Spleen (tissue), 11 donors: ENCODE data around the gene ARID3A. TPM values are rescaled to one million over a fixed set of nuclear protein-coding genes. Genes with fewer than 3 reads are reported as not detected.
A peak's percentile ranks its signal among the peaks of the same experiment; 100 is the strongest.
"Not testable (repeated sequence)": the region's sequence is repeated elsewhere in the genome, so short reads cannot be mapped to it uniquely, and the experiment has no call there.

Source experiments
- DNase-seq: peaks from one replicate; pipeline ENCODE4 v3.0.0-alpha.2; 2020
- H3K27ac ChIP-seq, 8 donors: fragments of 200-600 bp; sonication (generic) in 7 of 8; 1 replicate in 4 of 8; 2 replicates in 4 of 8; pipeline versions ENCODE4 v1.5.0 to v1.8.0; 2016 to 2021; ENCODE audit warnings: inconsistent platforms in 4 of 8, mild to moderate bottlenecking in 4 of 8, moderate library complexity in 1 of 8
- H3K27me3 ChIP-seq, 7 donors: fragments of 200-600 bp; sonication (generic) in 6 of 7; replicated peaks in 1 of 7; 1 replicate in 4 of 7; 2 replicates in 3 of 7; pipeline versions ENCODE4 v1.5.0 to v1.8.0; 2016 to 2021; ENCODE audit warnings: inconsistent platforms in 3 of 7, mild to moderate bottlenecking in 1 of 7
- H3K36me3 ChIP-seq, 6 donors: fragments of 200-600 bp; sonication (generic) in 5 of 6; 1 replicate in 4 of 6; 2 replicates in 2 of 6; pipeline versions ENCODE4 v1.5.0 to v1.8.0; 2016 to 2021; ENCODE audit warnings: inconsistent platforms in 2 of 6
- H3K4me1 ChIP-seq, 6 donors: fragments of 200-600 bp; sonication (generic) in 5 of 6; 1 replicate in 3 of 6; 2 replicates in 3 of 6; pipeline versions ENCODE4 v1.5.0 to v1.8.0; 2016 to 2021; ENCODE audit warnings: inconsistent platforms in 3 of 6
- H3K4me3 ChIP-seq, 8 donors: fragments of 200-600 bp; sonication (generic) in 7 of 8; 1 replicate in 4 of 8; 2 replicates in 4 of 8; pipeline versions ENCODE4 v1.5.0 to v1.8.0; 2016 to 2021; ENCODE audit warnings: inconsistent platforms in 4 of 8, mild to moderate bottlenecking in 4 of 8, moderate library complexity in 2 of 8
- H3K9me3 ChIP-seq, 8 donors: fragments of 200-600 bp; sonication (generic) in 7 of 8; 1 replicate in 4 of 8; 2 replicates in 4 of 8; pipeline versions ENCODE4 v1.5.0 to v1.8.0; 2016 to 2021; ENCODE audit warnings: inconsistent platforms in 4 of 8
- POLR2A ChIP-seq, 3 donors: fragments of 450-650 bp; IDR thresholded peaks; one replicate each; pipeline ENCODE4 v1.5.1; 2017; ENCODE audit warnings: antibody characterized with exemption in 3 of 3, mild to moderate bottlenecking in 1 of 3
- POLR2AphosphoS5 ChIP-seq, 3 donors: sonication (generic); formaldehyde crosslinking; IDR thresholded peaks; one replicate each; pipeline ENCODE4 v1.5.1; 2017; ENCODE audit warnings: antibody characterized with exemption in 3 of 3
- WGBS, 5 donors: extraction: QIAGEN DNeasy Blood & Tissue Kit in 3 of 5; methylation state at CpG; one replicate each; pipeline versions ENCODE4 v1.1.5 to v1.1.7; 2013 to 2018; 5-methylcytosine and 5-hydroxymethylcytosine counted together
- intact Hi-C: fragments of 100-400 bp; cut with DNase I; formaldehyde crosslinking; loops from one replicate; pipeline ENCODE4 v1.15.0; 2023; ENCODE audit warnings: low total_unique reads
- polyA plus RNA-seq, 3 donors: library from polyadenylated mRNA; stranded (reverse); fragments of 200-250 nt; gene quantifications; one replicate each; pipeline ENCODE4 v1.2.1, GENCODE V29; 2013
- small RNA-seq, 4 donors: library from RNA; depleted of rRNA; stranded (forward); fragments of <200 nt; gene quantifications; one replicate each; pipeline ENCODE3, GENCODE V24; 2016
- total RNA-seq, 7 donors: library from RNA; depleted of rRNA in 3 of 7; stranded (reverse); fragments of >200 nt in 3 of 7; fragmentation: NEBNext Ultra II Directional in 4 of 7; extraction: Animal tissue kit (Norgen Biotek cat#: 25700) in 4 of 7; gene quantifications; one replicate each; pipeline versions ENCODE4 v1.1.0 to v1.2.1, GENCODE V29; 2016 to 2021
- TF ChIP-seq, protein P1 (sequence below), 11 experiments: fragments of 200-600 bp in 7 of 11; fragments of 450-650 bp in 4 of 11; sonication (generic) in 4 of 11; IDR thresholded peaks in 8 of 11; conservative IDR thresholded peaks in 3 of 11; 1 replicate in 7 of 11; 2 replicates in 4 of 11; pipeline versions ENCODE4 v1.4.0 to v1.8.0; 2016 to 2021; ENCODE audit warnings: antibody characterized with exemption in 11 of 11, inconsistent platforms in 4 of 11, mild to moderate bottlenecking in 1 of 11
- donor health status: healthy with polysubstance abuse.
- donor health status: DM: no; HTN: no; CAD: no; lungs with moderate emphysema.
- donor health status: DM: no; HTN: no; CAD: no.
- donor health status: Bipolar disorder and iron deficiency.
- donor health status: healthy.
- donor health status: DM: no; HTN: no; CAD: no.
- donor health status: DM: yes; HTN: yes; CAD: no.

Gene ARID3A
- total and polyA plus RNA-seq, 10 donors = 2.5 to 42.5 (median 17.7) TPM

DNA sequence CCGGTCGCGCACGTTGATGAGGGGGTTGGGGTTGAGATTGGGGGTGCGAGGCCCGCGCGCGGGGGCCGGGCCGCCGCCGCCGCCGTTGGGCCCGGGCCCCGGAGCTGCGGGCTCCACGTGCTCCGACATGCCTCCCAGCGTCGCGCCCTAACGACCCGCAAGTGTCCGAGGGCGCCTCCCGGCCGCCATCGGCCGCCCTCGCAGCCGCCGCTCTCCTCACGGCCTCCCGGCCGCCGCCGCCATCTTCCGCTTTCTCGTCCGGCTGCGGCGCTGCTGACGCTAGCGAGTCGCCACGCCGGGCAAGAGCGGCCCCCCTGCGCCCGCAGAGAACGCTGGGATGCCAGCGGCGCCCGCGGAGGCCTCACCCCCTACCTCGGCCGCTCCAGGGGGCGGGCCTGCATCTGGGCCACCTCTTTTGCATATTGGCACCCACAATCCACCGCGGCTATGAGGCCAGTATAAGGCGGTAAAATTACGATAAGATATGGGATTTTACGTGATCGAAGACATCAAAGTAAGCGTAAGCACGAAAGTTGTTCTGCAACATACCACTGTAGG, 95.1 kb downstream of the ARID3A start, which contains the start of gene TMEM259:
TSS of gene TMEM259 (minus strand) at position 256 of the 558 bp plus-strand sequence. CDS start at position 129, 127 bp downstream.
- peak within 1 kb of the TSS; percentile 61 to 91 (median 82) for H3K4me3 ChIP-seq
- H3K36me3 ChIP-seq = peaks cover 0 to 24% (median 0%) of the 10 kb centered on the region in 6 donors
- intact Hi-C loops = loop anchor here (10.0 kb wide), 1 partner anchor 54 kb away; no protein-coding TSS in a partner anchor
- peak; percentile 100 for DNase-seq
- H3K4me1 ChIP-seq = peaks cover 46 to 87% (median 67%) of the 10 kb centered on the region in 6 donors
- TF ChIP-seq POLR2A (IDR thresholded peaks at IDR 0.05) (peak in 2 of 3 donors; percentile 39 to 42), POLR2AphosphoS5 (IDR thresholded peaks at IDR 0.05) (peak in 2 of 3 donors; percentile 88 to 96)
- TF ChIP-seq, protein P1, sequence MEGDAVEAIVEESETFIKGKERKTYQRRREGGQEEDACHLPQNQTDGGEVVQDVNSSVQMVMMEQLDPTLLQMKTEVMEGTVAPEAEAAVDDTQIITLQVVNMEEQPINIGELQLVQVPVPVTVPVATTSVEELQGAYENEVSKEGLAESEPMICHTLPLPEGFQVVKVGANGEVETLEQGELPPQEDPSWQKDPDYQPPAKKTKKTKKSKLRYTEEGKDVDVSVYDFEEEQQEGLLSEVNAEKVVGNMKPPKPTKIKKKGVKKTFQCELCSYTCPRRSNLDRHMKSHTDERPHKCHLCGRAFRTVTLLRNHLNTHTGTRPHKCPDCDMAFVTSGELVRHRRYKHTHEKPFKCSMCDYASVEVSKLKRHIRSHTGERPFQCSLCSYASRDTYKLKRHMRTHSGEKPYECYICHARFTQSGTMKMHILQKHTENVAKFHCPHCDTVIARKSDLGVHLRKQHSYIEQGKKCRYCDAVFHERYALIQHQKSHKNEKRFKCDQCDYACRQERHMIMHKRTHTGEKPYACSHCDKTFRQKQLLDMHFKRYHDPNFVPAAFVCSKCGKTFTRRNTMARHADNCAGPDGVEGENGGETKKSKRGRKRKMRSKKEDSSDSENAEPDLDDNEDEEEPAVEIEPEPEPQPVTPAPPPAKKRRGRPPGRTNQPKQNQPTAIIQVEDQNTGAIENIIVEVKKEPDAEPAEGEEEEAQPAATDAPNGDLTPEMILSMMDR (IDR thresholded peaks at IDR 0.05 in 8 of 11, conservative IDR thresholded peaks at IDR 0.05 in 3 of 11) = peak in 2 of 11 experiments; percentile 21 to 47
- H3K27me3 ChIP-seq = peaks cover 0 to 1% (median 0%) of the 10 kb centered on the region in 7 donors
- H3K27ac ChIP-seq = peak within 1 kb of the TSS; percentile 80 to 98 (median 96)
- H3K9me3 ChIP-seq = no peaks in the 10 kb centered on the region
- WGBS, 5 donors = 0 to 1% (median 0%) methylated on average over 41 to 68 of the region's 68 CpGs

DNA sequence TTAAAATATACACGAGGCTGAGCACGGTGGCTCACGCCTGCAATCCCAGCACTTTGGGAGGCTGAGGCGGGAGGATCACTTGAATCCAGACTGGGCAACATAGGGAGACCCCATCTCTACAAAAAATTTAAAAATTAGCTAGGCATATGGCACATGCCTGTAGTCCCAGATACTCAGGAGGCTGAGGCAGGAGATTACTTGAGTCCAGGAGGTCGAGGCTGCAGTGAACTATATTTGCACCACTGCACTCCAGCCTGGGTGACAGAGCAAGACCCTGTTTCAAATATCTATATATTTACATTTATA, 98.0 kb downstream of the ARID3A start:
- H3K27ac ChIP-seq, H3K9me3 ChIP-seq, H3K4me3 ChIP-seq, DNase-seq, H3K36me3 ChIP-seq: not testable (repeated sequence)
- intact Hi-C loops = loop anchor here (10.0 kb wide), 1 partner anchor 51 kb away; no protein-coding TSS in a partner anchor
- WGBS, 5 donors = 84 to 92% (median 88%) methylated on average over 5 of the region's 5 CpGs
- peaks cover 0 to 21% (median 11%) of the 10 kb centered on the region in 7 donors for H3K27me3 ChIP-seq
- peaks cover 20 to 85% (median 58%) of the 10 kb centered on the region in 6 donors for H3K4me1 ChIP-seq

DNA sequence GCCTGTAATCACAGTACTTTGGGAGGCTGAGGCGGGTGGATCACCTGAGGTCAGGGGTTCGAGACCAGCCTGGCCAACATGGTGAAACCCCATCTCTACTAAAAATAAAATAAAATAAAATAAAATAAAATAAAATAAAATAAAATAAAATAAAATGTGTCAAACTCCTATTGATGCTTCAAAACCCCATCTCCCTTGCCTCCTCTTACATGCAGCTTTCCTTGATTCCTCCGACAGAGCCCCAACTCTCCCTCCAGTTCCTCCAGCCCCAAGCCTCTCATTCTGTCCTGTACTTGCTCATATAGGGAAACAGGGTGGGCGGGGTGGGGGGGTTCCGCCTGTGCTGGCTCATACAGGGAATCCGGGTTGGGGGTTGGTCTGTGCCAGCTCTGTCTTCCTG, 99.2 kb downstream of the ARID3A start:
- not testable (repeated sequence) for H3K36me3 ChIP-seq, H3K4me3 ChIP-seq, DNase-seq, H3K9me3 ChIP-seq
- H3K27ac ChIP-seq = peak overlapping the region in 2 of 8 donors; percentile 93 to 98
- WGBS, 5 donors = 75 to 95% (median 80%) methylated on average over 6 of the region's 6 CpGs
- intact Hi-C loops = loop anchor here (10.0 kb wide), 1 partner anchor 50 kb away; no protein-coding TSS in a partner anchor
- H3K4me1 ChIP-seq = peaks cover 15 to 85% (median 54%) of the 10 kb centered on the region in 6 donors
- peaks cover 0 to 21% (median 11%) of the 10 kb centered on the region in 7 donors for H3K27me3 ChIP-seq

Small RNAs within 50 kb of the gene (small RNA-seq; reads per million reads assigned to genes)
- gene RNU6-2 (0 to 0.56 (median 0) reads per million in 4 donors), gene RNU6-9 (0 reads per million in 4 donors)

Other genes with a start within 250 kb of the ARID3A start
- gene FSTL3, start 249.6 kb upstream of the ARID3A start, total RNA-seq = 10 to 100 TPM; 11.5 to 43.4 (median 16.6) TPM
- 10 to 100 TPM in 2 of 3 donors, 1 to 10 TPM in 1; 5.6 to 31.2 (median 10.9) TPM for gene FSTL3, start 249.6 kb upstream of the ARID3A start, polyA plus RNA-seq
- 1 to 10 TPM in 2 of 7 donors, under 1 TPM in 3, not detected in 2; 0.46 to 2.5 (median 0.60) TPM for gene PRSS57, start 230.6 kb upstream of the ARID3A start, total RNA-seq
- under 1 TPM; 0.24 to 0.70 (median 0.27) TPM for gene PRSS57, start 230.6 kb upstream of the ARID3A start, polyA plus RNA-seq
- gene PALM, start 217.1 kb upstream of the ARID3A start, total RNA-seq = 10 to 100 TPM; 19.9 to 80.1 (median 30.0) TPM
- gene PALM, start 217.1 kb upstream of the ARID3A start, polyA plus RNA-seq = 10 to 100 TPM in 1 of 3 donors, 1 to 10 TPM in 2; 6.0 to 24.1 (median 7.0) TPM
- gene MISP, start 174.9 kb upstream of the ARID3A start, total RNA-seq = not detected
- gene MISP, start 174.9 kb upstream of the ARID3A start, polyA plus RNA-seq = under 1 TPM in 1 of 3 donors, not detected in 2; 0.13 TPM
- 100 to 1,000 TPM; 147 to 305 (median 247) TPM for gene PTBP1, start 128.6 kb upstream of the ARID3A start, total RNA-seq
- gene PTBP1, start 128.6 kb upstream of the ARID3A start, polyA plus RNA-seq = 100 to 1,000 TPM in 1 of 3 donors, 10 to 100 TPM in 2; 89.9 to 130 (median 98.6) TPM
- under 1 TPM in 5 of 7 donors, not detected in 2; 0.27 to 0.79 (median 0.43) TPM for gene PLPPR3, start 104.1 kb upstream of the ARID3A start, total RNA-seq
- under 1 TPM in 1 of 3 donors, not detected in 2; 0.03 TPM for gene PLPPR3, start 104.1 kb upstream of the ARID3A start, polyA plus RNA-seq
- 10 to 100 TPM in 3 of 7 donors, 1 to 10 TPM in 4; 3.1 to 69.7 (median 9.6) TPM for gene AZU1, start 98.2 kb upstream of the ARID3A start, total RNA-seq
- 1 to 10 TPM; 1.7 to 7.6 (median 4.2) TPM for gene AZU1, start 98.2 kb upstream of the ARID3A start, polyA plus RNA-seq
- gene PRTN3, start 85.0 kb upstream of the ARID3A start, total RNA-seq = 100 to 1,000 TPM in 1 of 7 donors, 10 to 100 TPM in 3, 1 to 10 TPM in 3; 2.8 to 168 (median 11.7) TPM
- 1 to 10 TPM in 2 of 3 donors, under 1 TPM in 1; 0.89 to 3.3 (median 1.3) TPM for gene PRTN3, start 85.0 kb upstream of the ARID3A start, polyA plus RNA-seq
- 100 to 1,000 TPM in 1 of 7 donors, 10 to 100 TPM in 4, 1 to 10 TPM in 2; 3.9 to 137 (median 17.0) TPM for gene ELANE, start 73.7 kb upstream of the ARID3A start, total RNA-seq
- gene ELANE, start 73.7 kb upstream of the ARID3A start, polyA plus RNA-seq = 1 to 10 TPM; 2.8 to 6.7 (median 5.4) TPM
- gene CFD, start 66.4 kb upstream of the ARID3A start, total RNA-seq = 10 to 100 TPM; 11.3 to 59.5 (median 26.2) TPM
- gene CFD, start 66.4 kb upstream of the ARID3A start, polyA plus RNA-seq = 10 to 100 TPM in 2 of 3 donors, 1 to 10 TPM in 1; 6.6 to 25.3 (median 18.4) TPM
- 10 to 100 TPM; 37.0 to 60.7 (median 52.7) TPM for gene MED16, start 32.8 kb upstream of the ARID3A start, total RNA-seq
- gene MED16, start 32.8 kb upstream of the ARID3A start, polyA plus RNA-seq = 10 to 100 TPM; 43.2 to 82.1 (median 77.6) TPM
- not detected for gene RNU6-9, start 32.6 kb upstream of the ARID3A start, total RNA-seq
- not detected for gene RNU6-9, start 32.6 kb upstream of the ARID3A start, polyA plus RNA-seq
- gene R3HDM4, start 12.8 kb upstream of the ARID3A start, total RNA-seq = 100 to 1,000 TPM in 3 of 7 donors, 10 to 100 TPM in 4; 41.0 to 175 (median 90.9) TPM
- gene R3HDM4, start 12.8 kb upstream of the ARID3A start, polyA plus RNA-seq = 10 to 100 TPM; 74.6 to 99.7 (median 87.4) TPM
- under 1 TPM in 5 of 7 donors, not detected in 2; 0.30 to 0.50 (median 0.37) TPM for gene KISS1R, start 8.7 kb upstream of the ARID3A start, total RNA-seq
- under 1 TPM; 0.22 to 0.42 (median 0.27) TPM for gene KISS1R, start 8.7 kb upstream of the ARID3A start, polyA plus RNA-seq
- gene WDR18, start 58.3 kb downstream of the ARID3A start, total RNA-seq = 10 to 100 TPM; 17.8 to 63.4 (median 28.2) TPM
- gene WDR18, start 58.3 kb downstream of the ARID3A start, polyA plus RNA-seq = 10 to 100 TPM; 57.6 to 96.0 (median 85.9) TPM
- under 1 TPM in 2 of 7 donors, not detected in 5; 0.07 to 0.11 TPM for gene GRIN3B, start 74.4 kb downstream of the ARID3A start, total RNA-seq
- not detected for gene GRIN3B, start 74.4 kb downstream of the ARID3A start, polyA plus RNA-seq
- 100 to 1,000 TPM; 187 to 275 (median 240) TPM for gene TMEM259, start 95.1 kb downstream of the ARID3A start, total RNA-seq
- 100 to 1,000 TPM; 172 to 560 (median 460) TPM for gene TMEM259, start 95.1 kb downstream of the ARID3A start, polyA plus RNA-seq
- gene RNU6-2, start 95.5 kb downstream of the ARID3A start, total RNA-seq = not detected
- gene RNU6-2, start 95.5 kb downstream of the ARID3A start, polyA plus RNA-seq = not detected
- gene CNN2, start 100.6 kb downstream of the ARID3A start, total RNA-seq = 100 to 1,000 TPM; 102 to 296 (median 233) TPM
- gene CNN2, start 100.6 kb downstream of the ARID3A start, polyA plus RNA-seq = 100 to 1,000 TPM; 126 to 147 (median 140) TPM
- gene ABCA7, start 114.1 kb downstream of the ARID3A start, total RNA-seq = 100 to 1,000 TPM in 3 of 7 donors, 10 to 100 TPM in 4; 64.6 to 162 (median 94.7) TPM
- 100 to 1,000 TPM in 2 of 3 donors, 10 to 100 TPM in 1; 67.5 to 197 (median 152) TPM for gene ABCA7, start 114.1 kb downstream of the ARID3A start, polyA plus RNA-seq
- gene ARHGAP45, start 141.1 kb downstream of the ARID3A start, total RNA-seq = 100 to 1,000 TPM; 161 to 258 (median 237) TPM
- gene ARHGAP45, start 141.1 kb downstream of the ARID3A start, polyA plus RNA-seq = 100 to 1,000 TPM; 205 to 356 (median 329) TPM
- gene POLR2E, start 169.3 kb downstream of the ARID3A start, total RNA-seq = 100 to 1,000 TPM; 106 to 152 (median 123) TPM
- 100 to 1,000 TPM in 2 of 3 donors, 10 to 100 TPM in 1; 70.8 to 144 (median 105) TPM for gene POLR2E, start 169.3 kb downstream of the ARID3A start, polyA plus RNA-seq
- 100 to 1,000 TPM; 138 to 275 (median 216) TPM for gene GPX4, start 178.0 kb downstream of the ARID3A start, total RNA-seq
- gene GPX4, start 178.0 kb downstream of the ARID3A start, polyA plus RNA-seq = 100 to 1,000 TPM; 480 to 562 (median 522) TPM
- 100 to 1,000 TPM in 5 of 7 donors, 10 to 100 TPM in 2; 51.7 to 230 (median 168) TPM for gene SBNO2, start 248.2 kb downstream of the ARID3A start, total RNA-seq
- gene SBNO2, start 248.2 kb downstream of the ARID3A start, polyA plus RNA-seq = 10 to 100 TPM; 16.2 to 62.0 (median 29.8) TPM